Measurements from ENCODE around the gene STAB2.

STAB2 gene

GRCh38 chr12:103676893-103677292 lies 89.8 kb downstream of the STAB2 start:
- no peak for TF ChIP-seq CTCF (IDR thresholded peaks at IDR 0.05; ENCODE audit: low read depth, low read length)
- H3K4me3 ChIP-seq (ENCODE audit: low read depth, low read length), result no peak overlapping the region

DNA sequence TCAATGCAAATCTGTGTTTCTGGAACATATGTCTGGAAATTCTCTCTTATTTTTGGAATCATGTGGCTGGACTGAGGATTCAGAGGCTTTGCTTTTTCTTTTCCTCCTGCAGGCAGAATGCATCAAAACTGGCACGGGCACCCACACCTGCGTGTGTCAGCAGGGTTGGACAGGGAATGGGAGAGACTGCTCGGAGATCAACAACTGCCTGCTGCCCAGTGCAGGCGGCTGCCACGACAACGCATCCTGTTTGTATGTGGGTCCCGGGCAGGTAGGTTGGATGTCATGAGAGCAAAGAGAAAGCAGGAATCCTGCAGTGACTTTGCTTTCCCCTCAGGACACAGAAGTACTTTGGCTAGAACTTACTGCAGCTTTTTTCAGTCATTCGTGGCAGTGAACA lies 90.3 kb downstream of the STAB2 start:
- no peak for TF ChIP-seq CTCF (IDR thresholded peaks at IDR 0.05; ENCODE audit: low read depth, low read length)
- no peak overlapping the region for H3K4me3 ChIP-seq (ENCODE audit: low read depth, low read length)

GRCh38 chr12:103677905-103678304 lies 90.8 kb downstream of the STAB2 start:
- no peak for TF ChIP-seq CTCF (IDR thresholded peaks at IDR 0.05; ENCODE audit: low read depth, low read length)
- H3K4me3 ChIP-seq (ENCODE audit: low read depth, low read length), result no peak overlapping the region

- no peak overlapping the region for H3K4me3 ChIP-seq (ENCODE audit: low read depth, low read length)
- TF ChIP-seq CTCF (IDR thresholded peaks at IDR 0.05; ENCODE audit: low read depth, low read length), result no peak
Observed at GRCh38 chr12:103679421-103680170, 92.5 kb downstream of the STAB2 start.

DNA sequence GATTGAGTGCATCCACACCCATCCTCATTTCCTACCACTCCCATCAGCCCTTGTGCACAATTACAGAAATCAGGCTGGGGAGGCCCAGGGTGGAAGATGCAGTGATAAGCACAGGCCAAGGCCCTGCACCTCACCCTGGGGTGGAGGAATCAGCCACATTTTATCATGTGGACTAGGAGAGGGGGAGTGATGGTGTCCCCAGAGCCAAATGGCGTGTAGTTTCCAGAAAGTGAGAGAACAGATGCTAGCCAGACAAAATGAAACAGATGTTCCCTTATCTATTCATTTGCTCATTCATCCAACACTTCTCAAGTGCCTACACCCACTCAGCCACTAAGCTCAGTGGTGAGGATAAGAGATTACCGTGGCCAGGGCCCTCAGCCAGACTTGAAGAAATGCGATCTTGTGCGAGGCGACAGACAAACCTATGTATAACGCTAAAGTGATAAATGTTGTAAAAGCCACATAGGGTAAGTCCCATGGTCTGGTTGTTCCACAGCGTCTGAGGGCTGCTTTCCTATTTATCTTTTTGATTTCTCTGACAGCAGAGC lies 93.6 kb downstream of the STAB2 start:
- no peak for TF ChIP-seq CTCF (IDR thresholded peaks at IDR 0.05; ENCODE audit: low read depth, low read length)
- no peak overlapping the region for H3K4me3 ChIP-seq (ENCODE audit: low read depth, low read length)

DNA sequence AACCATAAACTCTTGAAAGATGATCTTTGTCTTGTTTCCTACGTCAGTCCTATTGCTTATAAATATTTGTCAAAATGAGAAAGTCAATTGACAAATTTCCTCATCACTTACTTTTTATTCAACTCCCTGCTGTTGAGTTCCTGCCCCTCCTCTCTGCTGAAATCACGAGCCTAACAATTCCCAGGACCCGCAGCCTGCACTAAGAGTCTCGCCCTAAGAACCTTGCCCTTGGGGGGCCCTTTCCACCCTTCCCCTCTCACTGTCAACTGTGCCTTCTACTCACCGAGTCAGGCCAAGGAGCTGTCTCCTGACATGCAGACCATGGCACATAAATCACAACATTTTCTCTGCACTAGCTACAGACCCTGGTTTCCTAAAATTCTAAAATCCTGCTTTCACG lies 99.0 kb downstream of the STAB2 start:
- H3K4me3 ChIP-seq (ENCODE audit: low read depth, low read length), result no peak overlapping the region
- TF ChIP-seq CTCF (IDR thresholded peaks at IDR 0.05; ENCODE audit: low read depth, low read length), result no peak

DNA sequence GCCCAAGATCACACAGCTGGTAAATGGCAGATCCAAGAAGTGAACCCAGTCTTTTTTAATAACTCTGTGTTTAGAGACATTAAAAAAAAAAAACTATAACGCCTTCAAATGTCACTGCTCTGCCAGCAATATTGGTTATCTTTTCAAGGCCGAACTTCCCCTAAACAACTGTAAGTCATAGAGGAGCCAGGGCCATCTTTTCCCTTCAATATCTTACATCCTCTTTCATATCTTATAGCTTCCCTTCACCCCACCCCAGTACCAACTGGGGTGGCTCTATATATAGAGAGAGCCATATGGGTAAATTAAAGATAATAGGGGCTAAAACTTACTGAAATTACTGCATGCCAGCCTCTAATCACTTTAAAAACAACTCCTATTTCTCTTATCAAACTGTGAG lies 100.2 kb downstream of the STAB2 start:
- no peak for TF ChIP-seq CTCF (IDR thresholded peaks at IDR 0.05; ENCODE audit: low read depth, low read length)
- H3K4me3 ChIP-seq (ENCODE audit: low read depth, low read length), result no peak overlapping the region

Data from WI38 (cell line).